Measurements from ENCODE around the gene HTR2B. TPM values are rescaled to one million over a fixed set of nuclear protein-coding genes. Genes with fewer than 3 reads are reported as not detected.
A peak's percentile ranks its signal among the peaks of the same experiment; 100 is the strongest.

The HTR2B gene
- polyA plus RNA-seq, 4 donors = 0.64 to 0.98 TPM; not detected in 2

DNA sequence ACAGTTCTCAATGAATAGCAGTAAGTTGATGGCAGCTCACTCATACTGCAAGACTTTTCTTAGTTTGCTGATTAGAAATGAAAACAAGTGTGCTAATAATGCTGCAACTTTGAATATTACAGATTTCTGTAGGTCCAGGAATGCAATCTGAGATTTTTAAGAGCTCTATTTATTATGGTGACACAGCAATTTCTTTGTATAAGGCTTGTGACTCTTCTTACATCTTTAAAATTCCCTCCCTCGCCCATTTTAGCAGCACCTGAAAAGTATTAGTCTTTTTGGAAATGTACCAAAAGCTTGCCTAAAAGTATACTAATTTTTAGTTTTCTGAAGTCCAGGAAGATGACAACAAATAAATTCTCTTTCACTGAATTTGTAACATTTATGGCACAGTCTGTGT, 4.4 kb upstream of the HTR2B start:
- 92 to 100% (median 96%) methylated on average over 1 of the region's 1 CpG for WGBS, 3 donors
- DNase-seq (no peak), FAIRE-seq (no peak)
- H3K27ac ChIP-seq (ENCODE audit: low read depth in 1 of 3, low read length in 2 of 3) = no peak overlapping the region
- H3K4me1 ChIP-seq (ENCODE audit: control insufficient read depth in 3 of 3, insufficient read depth in 2 of 3, low read depth in 1 of 3, low read length in 2 of 3) = peaks cover 0 to 3% (median 0%) of the 10 kb centered on the region in 3 donors
- no peaks in the 10 kb centered on the region for H3K36me3 ChIP-seq (ENCODE audit: control insufficient read depth in 3 of 3, insufficient read depth in 2 of 3, low read depth in 1 of 3, low read length in 3 of 3)
- H3K9me3 ChIP-seq (ENCODE audit: control insufficient read depth in 2 of 2, insufficient read depth in 1 of 2, low read depth in 1 of 2, low read length in 1 of 2) = no peaks in the 10 kb centered on the region
- H3K27me3 ChIP-seq (ENCODE audit: control insufficient read depth in 3 of 3, insufficient read depth in 3 of 3, low read length in 3 of 3) = no peaks in the 10 kb centered on the region
- no peak overlapping the region for H3K4me3 ChIP-seq (ENCODE audit: low read depth in 1 of 3, low read length in 3 of 3)

DNA sequence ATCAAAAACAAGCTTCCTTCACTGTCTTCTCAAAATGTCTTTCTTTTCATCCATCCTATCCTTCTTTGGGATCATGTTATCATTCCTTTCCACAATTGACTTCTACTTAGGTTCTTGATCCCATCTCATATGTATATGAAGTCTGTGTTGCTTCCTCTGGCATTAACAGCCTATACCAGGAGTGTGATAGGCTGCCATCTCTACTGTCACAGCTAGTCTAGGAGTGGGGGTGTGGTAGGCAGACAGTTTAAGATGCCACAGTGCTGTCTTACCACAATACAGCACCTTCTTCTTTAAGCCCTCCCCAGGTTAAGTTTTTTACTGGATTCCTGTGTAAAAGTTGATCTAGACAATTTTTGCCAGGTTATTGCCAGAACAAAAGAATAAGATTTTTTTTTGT, 3.7 kb upstream of the HTR2B start:
- no peaks in the 10 kb centered on the region for H3K27me3 ChIP-seq (ENCODE audit: control insufficient read depth in 3 of 3, insufficient read depth in 3 of 3, low read length in 3 of 3)
- H3K27ac ChIP-seq (ENCODE audit: low read depth in 1 of 3, low read length in 2 of 3) = no peak overlapping the region
- FAIRE-seq = no peak
- no peaks in the 10 kb centered on the region for H3K36me3 ChIP-seq (ENCODE audit: control insufficient read depth in 3 of 3, insufficient read depth in 2 of 3, low read depth in 1 of 3, low read length in 3 of 3)
- no peak overlapping the region for H3K4me3 ChIP-seq (ENCODE audit: low read depth in 1 of 3, low read length in 3 of 3)
- H3K9me3 ChIP-seq (ENCODE audit: control insufficient read depth in 2 of 2, insufficient read depth in 1 of 2, low read depth in 1 of 2, low read length in 1 of 2) = no peaks in the 10 kb centered on the region
- H3K4me1 ChIP-seq (ENCODE audit: control insufficient read depth in 3 of 3, insufficient read depth in 2 of 3, low read depth in 1 of 3, low read length in 2 of 3) = peaks cover 0 to 4% (median under 1%) of the 10 kb centered on the region in 3 donors
- DNase-seq = no peak

DNA sequence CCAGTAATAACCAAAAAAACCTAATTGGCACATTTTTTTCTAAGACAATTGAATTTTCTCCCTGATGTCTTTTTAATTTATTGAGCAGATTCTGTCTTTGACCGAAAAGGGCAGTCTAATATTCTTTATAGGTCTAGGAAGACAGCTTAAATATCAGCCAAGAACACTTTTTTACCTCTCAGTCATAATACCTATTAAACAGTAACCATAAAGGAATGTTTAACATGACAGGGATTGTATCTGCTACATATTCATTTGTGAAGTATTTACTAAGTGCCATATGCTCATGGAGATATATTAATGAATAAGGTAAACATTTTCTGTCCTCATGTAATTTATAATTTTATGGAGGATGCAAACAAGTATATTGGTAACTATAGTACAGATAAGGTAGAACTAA, 3.1 kb upstream of the HTR2B start:
- no peaks in the 10 kb centered on the region for H3K9me3 ChIP-seq (ENCODE audit: control insufficient read depth in 2 of 2, insufficient read depth in 1 of 2, low read depth in 1 of 2, low read length in 1 of 2)
- H3K36me3 ChIP-seq (ENCODE audit: control insufficient read depth in 3 of 3, insufficient read depth in 2 of 3, low read depth in 1 of 3, low read length in 3 of 3) = no peaks in the 10 kb centered on the region
- no peaks in the 10 kb centered on the region for H3K27me3 ChIP-seq (ENCODE audit: control insufficient read depth in 3 of 3, insufficient read depth in 3 of 3, low read length in 3 of 3)
- no peak overlapping the region for H3K27ac ChIP-seq (ENCODE audit: low read depth in 1 of 3, low read length in 2 of 3)
- peaks cover 0 to 9% (median 3%) of the 10 kb centered on the region in 3 donors for H3K4me1 ChIP-seq (ENCODE audit: control insufficient read depth in 3 of 3, insufficient read depth in 2 of 3, low read depth in 1 of 3, low read length in 2 of 3)
- 92 to 100% (median 97%) methylated on average over 1 of the region's 1 CpG for WGBS, 3 donors
- no peak overlapping the region for H3K4me3 ChIP-seq (ENCODE audit: low read depth in 1 of 3, low read length in 3 of 3)
- FAIRE-seq (no peak), DNase-seq (peak in 1 of 2 donors; percentile 10)

DNA sequence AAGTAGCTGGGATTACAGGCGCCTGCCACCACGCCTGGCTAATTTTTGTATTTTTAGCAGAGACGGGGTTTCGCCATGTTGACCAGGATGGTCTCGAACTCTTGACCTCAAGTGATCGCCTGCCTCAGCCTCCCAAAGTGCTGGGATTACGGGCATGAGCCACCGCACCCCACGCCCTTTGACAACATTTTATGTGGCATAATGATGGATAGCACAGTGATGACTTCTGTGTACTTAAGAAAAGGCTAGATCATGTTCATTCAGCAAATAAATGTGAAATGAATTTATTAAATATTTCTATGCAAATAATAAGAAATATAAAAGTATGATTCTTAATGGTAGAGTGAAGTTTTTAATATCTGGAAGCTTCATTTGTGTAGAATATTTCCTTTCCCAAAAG, 2.6 kb upstream of the HTR2B start:
- 88 to 97% (median 90%) methylated on average over 9 of the region's 9 CpGs for WGBS, 3 donors
- no peak overlapping the region for H3K27ac ChIP-seq (ENCODE audit: low read depth in 1 of 3, low read length in 2 of 3)
- no peaks in the 10 kb centered on the region for H3K36me3 ChIP-seq (ENCODE audit: control insufficient read depth in 3 of 3, insufficient read depth in 2 of 3, low read depth in 1 of 3, low read length in 3 of 3)
- H3K4me1 ChIP-seq (ENCODE audit: control insufficient read depth in 3 of 3, insufficient read depth in 2 of 3, low read depth in 1 of 3, low read length in 2 of 3) = peaks cover 0 to 13% (median 3%) of the 10 kb centered on the region in 3 donors
- FAIRE-seq (no peak), DNase-seq (no peak)
- no peaks in the 10 kb centered on the region for H3K9me3 ChIP-seq (ENCODE audit: control insufficient read depth in 2 of 2, insufficient read depth in 1 of 2, low read depth in 1 of 2, low read length in 1 of 2)
- no peaks in the 10 kb centered on the region for H3K27me3 ChIP-seq (ENCODE audit: control insufficient read depth in 3 of 3, insufficient read depth in 3 of 3, low read length in 3 of 3)
- no peak overlapping the region for H3K4me3 ChIP-seq (ENCODE audit: low read depth in 1 of 3, low read length in 3 of 3)

DNA sequence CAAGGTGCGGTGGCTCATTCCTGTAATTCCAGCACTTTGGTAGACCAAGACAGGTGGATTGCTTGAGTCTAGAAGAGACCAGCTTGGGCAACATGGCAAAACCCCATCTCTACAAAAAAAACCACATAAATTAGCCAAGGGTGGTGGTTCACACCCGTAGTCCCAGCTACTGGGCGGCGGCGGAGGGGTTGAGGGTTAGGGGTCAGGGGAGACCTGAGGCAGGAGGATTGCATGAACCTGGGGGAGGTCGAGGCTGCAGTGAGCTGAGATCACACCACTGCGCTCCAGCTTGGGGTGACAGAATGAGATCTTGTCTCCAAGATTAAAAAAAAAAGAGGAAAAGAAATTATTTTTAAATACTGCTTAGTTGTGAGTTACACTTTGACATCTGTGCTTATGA, 1.3 kb upstream of the HTR2B start:
- peaks cover 0 to 15% (median 3%) of the 10 kb centered on the region in 3 donors for H3K4me1 ChIP-seq (ENCODE audit: control insufficient read depth in 3 of 3, insufficient read depth in 2 of 3, low read depth in 1 of 3, low read length in 2 of 3)
- no peak overlapping the region for H3K27ac ChIP-seq (ENCODE audit: low read depth in 1 of 3, low read length in 2 of 3)
- no peaks in the 10 kb centered on the region for H3K27me3 ChIP-seq (ENCODE audit: control insufficient read depth in 3 of 3, insufficient read depth in 3 of 3, low read length in 3 of 3)
- 91 to 97% (median 95%) methylated on average over 7 of the region's 7 CpGs for WGBS, 3 donors
- H3K9me3 ChIP-seq (ENCODE audit: control insufficient read depth in 2 of 2, insufficient read depth in 1 of 2, low read depth in 1 of 2, low read length in 1 of 2) = no peaks in the 10 kb centered on the region
- no peaks in the 10 kb centered on the region for H3K36me3 ChIP-seq (ENCODE audit: control insufficient read depth in 3 of 3, insufficient read depth in 2 of 3, low read depth in 1 of 3, low read length in 3 of 3)
- FAIRE-seq (no peak), DNase-seq (no peak)
- H3K4me3 ChIP-seq (ENCODE audit: low read depth in 1 of 3, low read length in 3 of 3) = no peak overlapping the region

DNA sequence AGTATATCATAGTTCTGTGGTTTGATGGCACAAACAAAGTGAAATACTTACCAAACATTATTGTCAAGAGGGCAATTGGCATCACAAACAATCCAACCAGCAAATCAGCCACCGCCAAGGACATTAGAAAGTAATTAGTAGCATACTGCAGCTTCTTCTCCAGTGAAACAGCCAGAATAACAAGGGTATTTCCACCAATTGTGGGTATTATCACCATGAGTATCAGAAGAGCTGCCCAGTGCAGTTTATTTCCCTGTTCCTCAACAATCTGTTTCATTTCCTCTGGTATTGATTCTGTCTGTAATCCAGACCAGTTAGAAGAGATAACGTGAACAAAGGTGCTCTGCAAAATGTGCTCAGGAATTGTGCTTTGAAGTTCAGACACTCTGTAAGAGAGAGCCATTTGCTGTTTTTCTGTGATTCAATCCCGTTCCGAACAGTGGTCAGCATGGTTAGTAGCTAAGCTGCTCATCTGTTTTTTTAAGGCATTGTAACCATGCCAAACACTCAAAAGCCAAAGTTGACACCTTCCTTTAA, 1.4 kb downstream of the HTR2B start:
- DNase-seq = peak; percentile 37 to 71
- Histone ChIP-seq H3K9me3 (ENCODE audit: control insufficient read depth in 2 of 2, insufficient read depth in 1 of 2, low read depth in 1 of 2, low read length in 1 of 2) (no peaks in the 10 kb centered on the region), H3K4me3 (ENCODE audit: low read depth in 1 of 3, low read length in 3 of 3) (peak overlapping the region in 1 of 3 donors; percentile 12), H3K27ac (ENCODE audit: low read depth in 1 of 3, low read length in 2 of 3) (peak overlapping the region in 2 of 3 donors; percentile 50 to 61), H3K4me1 (ENCODE audit: control insufficient read depth in 3 of 3, insufficient read depth in 2 of 3, low read depth in 1 of 3, low read length in 2 of 3) (peaks cover 0 to 19% (median 3%) of the 10 kb centered on the region in 3 donors), H3K27me3 (ENCODE audit: control insufficient read depth in 3 of 3, insufficient read depth in 3 of 3, low read length in 3 of 3) (no peaks in the 10 kb centered on the region), H3K36me3 (ENCODE audit: control insufficient read depth in 3 of 3, insufficient read depth in 2 of 3, low read depth in 1 of 3, low read length in 3 of 3) (no peaks in the 10 kb centered on the region)
- no peak for FAIRE-seq
- WGBS, 3 donors = 16 to 37% (median 30%) methylated on average over 4 of the region's 4 CpGs

DNA sequence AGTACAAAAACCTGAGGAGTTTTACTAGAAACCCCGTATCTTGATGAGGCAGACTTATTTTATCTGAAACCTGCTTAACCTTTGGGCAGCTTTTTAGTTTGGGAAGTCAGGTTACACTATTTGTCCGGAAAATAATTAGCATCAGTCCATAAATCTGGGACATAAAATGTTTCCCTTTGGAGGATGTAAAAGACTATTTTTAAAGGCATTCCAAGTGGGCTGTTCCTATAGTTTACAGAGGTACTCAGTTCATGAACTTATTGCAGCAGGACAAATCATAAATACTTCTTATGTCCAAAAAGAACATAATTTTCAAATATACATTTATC, 6.3 kb downstream of the HTR2B start:
- Histone ChIP-seq H3K4me3 (ENCODE audit: low read depth in 1 of 3, low read length in 3 of 3) (no peak overlapping the region), H3K4me1 (ENCODE audit: control insufficient read depth in 3 of 3, insufficient read depth in 2 of 3, low read depth in 1 of 3, low read length in 2 of 3) (peaks cover 0 to 15% (median 3%) of the 10 kb centered on the region in 3 donors), H3K27me3 (ENCODE audit: control insufficient read depth in 3 of 3, insufficient read depth in 3 of 3, low read length in 3 of 3) (no peaks in the 10 kb centered on the region), H3K36me3 (ENCODE audit: control insufficient read depth in 3 of 3, insufficient read depth in 2 of 3, low read depth in 1 of 3, low read length in 3 of 3) (peaks cover 0 to under 1% (median 0%) of the 10 kb centered on the region in 3 donors), H3K27ac (ENCODE audit: low read depth in 1 of 3, low read length in 2 of 3) (no peak overlapping the region), H3K9me3 (ENCODE audit: control insufficient read depth in 2 of 2, insufficient read depth in 1 of 2, low read depth in 1 of 2, low read length in 1 of 2) (no peaks in the 10 kb centered on the region)
- 67 to 84% (median 84%) methylated on average over 2 of the region's 2 CpGs for WGBS, 3 donors
- no peak for FAIRE-seq
- DNase-seq = no peak

DNA sequence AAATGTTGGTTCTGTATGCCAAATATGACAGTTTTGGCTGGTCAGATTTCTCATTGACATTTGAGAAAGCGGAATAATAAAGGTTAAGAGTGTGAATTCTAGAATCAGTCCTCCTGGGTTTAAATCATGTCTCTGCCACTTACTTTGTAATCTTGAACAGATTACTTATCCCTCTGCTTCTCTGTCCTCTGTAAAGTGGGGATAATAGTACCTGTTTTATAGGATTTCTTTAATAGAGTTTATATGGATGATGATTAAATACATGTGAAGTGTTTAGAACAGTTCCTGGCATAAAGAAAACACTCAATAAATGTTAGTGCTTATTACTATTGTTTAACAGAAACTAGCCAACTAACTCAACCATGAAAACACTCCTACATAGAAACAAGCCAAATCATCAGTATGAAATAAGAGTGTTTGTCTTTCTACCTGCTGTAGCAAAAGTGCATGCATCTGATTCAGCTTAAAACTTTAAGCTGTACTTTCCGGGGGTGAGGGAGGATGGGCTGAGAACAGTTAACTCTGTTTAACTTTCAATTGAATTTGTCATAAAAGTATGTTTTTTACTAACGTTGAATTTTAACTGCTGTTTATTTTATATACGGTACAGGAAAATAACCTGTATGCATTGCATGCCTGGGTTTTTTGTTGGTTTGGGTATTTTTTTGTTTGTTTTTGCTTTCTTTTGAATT, 6.8 kb downstream of the HTR2B start:
- Histone ChIP-seq H3K27me3 (ENCODE audit: control insufficient read depth in 3 of 3, insufficient read depth in 3 of 3, low read length in 3 of 3) (no peaks in the 10 kb centered on the region), H3K4me3 (ENCODE audit: low read depth in 1 of 3, low read length in 3 of 3) (no peak overlapping the region), H3K36me3 (ENCODE audit: control insufficient read depth in 3 of 3, insufficient read depth in 2 of 3, low read depth in 1 of 3, low read length in 3 of 3) (peaks cover 0 to 2% (median 0%) of the 10 kb centered on the region in 3 donors), H3K27ac (ENCODE audit: low read depth in 1 of 3, low read length in 2 of 3) (no peak overlapping the region), H3K4me1 (ENCODE audit: control insufficient read depth in 3 of 3, insufficient read depth in 2 of 3, low read depth in 1 of 3, low read length in 2 of 3) (peaks cover 0 to 10% (median 0%) of the 10 kb centered on the region in 3 donors), H3K9me3 (ENCODE audit: control insufficient read depth in 2 of 2, insufficient read depth in 1 of 2, low read depth in 1 of 2, low read length in 1 of 2) (no peaks in the 10 kb centered on the region)
- FAIRE-seq (no peak), DNase-seq (no peak)
- 65 to 80% (median 77%) methylated on average over 4 of the region's 4 CpGs for WGBS, 3 donors

DNA sequence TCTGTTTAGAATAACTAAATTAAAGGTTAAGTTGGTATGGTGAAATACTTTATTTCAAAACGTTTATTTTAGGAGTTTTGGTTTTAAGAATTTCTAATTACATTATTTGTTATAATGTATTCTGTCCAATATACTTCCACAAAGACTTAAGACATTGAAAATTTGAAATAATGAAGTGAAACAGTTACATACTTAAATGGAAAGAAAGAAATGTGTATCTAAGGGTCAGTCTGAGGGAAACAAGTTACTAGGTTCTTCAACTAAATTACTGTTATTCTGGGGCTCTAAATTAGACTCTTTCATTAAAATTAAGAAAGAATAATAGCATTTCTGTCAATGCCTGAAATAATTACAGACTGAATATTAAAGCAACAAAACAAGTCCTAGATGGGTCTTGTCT, 7.7 kb downstream of the HTR2B start:
- Histone ChIP-seq H3K4me1 (ENCODE audit: control insufficient read depth in 3 of 3, insufficient read depth in 2 of 3, low read depth in 1 of 3, low read length in 2 of 3) (peaks cover 0 to 4% (median 0%) of the 10 kb centered on the region in 3 donors), H3K36me3 (ENCODE audit: control insufficient read depth in 3 of 3, insufficient read depth in 2 of 3, low read depth in 1 of 3, low read length in 3 of 3) (peaks cover 0 to 5% (median 4%) of the 10 kb centered on the region in 3 donors), H3K27ac (ENCODE audit: low read depth in 1 of 3, low read length in 2 of 3) (no peak overlapping the region), H3K9me3 (ENCODE audit: control insufficient read depth in 2 of 2, insufficient read depth in 1 of 2, low read depth in 1 of 2, low read length in 1 of 2) (no peaks in the 10 kb centered on the region), H3K4me3 (ENCODE audit: low read depth in 1 of 3, low read length in 3 of 3) (no peak overlapping the region), H3K27me3 (ENCODE audit: control insufficient read depth in 3 of 3, insufficient read depth in 3 of 3, low read length in 3 of 3) (no peaks in the 10 kb centered on the region)
- 54 to 59% (median 58%) methylated on average over 1 of the region's 1 CpG for WGBS, 3 donors
- DNase-seq = no peak
- no peak for FAIRE-seq

Data from small intestine (tissue), 7 donors.